NCI-H460 (cell line): Measurements from ENCODE around the gene MSN. TPM values are rescaled to one million over a fixed set of nuclear protein-coding genes. Genes with fewer than 3 reads are reported as not detected.

Experiments
- DNase-seq: peaks from one replicate; pipeline ENCODE4 v3.0.0-alpha.2; 2016; ENCODE audit warnings: low read depth; ENCODE audit errors: extremely low read depth
- total RNA-seq: library from RNA; depleted of rRNA; stranded (reverse); fragments of >200 nt; shearing (Covaris generic); gene quantifications from 2 replicates; pipeline ENCODE4 v1.2.3, GENCODE V29; 2014; rRNA removed

The MSN gene
- total RNA-seq, 1 experiment from 2014 or later, result 251 TPM

DNA sequence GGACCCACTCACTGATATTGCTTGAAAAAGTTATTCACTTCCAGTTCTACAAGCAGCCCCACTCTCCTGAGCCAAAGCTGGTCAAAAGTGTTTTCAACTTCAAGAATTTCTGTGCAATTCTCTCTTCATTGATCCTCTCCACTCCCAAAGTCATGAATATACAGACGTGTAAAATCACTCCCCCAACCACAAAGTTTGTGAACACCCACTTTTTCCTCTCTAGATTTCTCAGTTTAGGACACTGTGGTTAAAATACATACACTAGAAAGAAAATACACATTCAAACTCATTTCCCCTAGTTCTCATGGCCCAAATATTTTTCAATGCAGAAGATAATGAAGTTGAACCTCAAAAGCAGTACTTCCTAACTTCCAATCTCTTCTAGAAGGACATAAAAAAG lies 116.3 kb downstream of the MSN start:
- no peak for DNase-seq

Other genes starting within 250 kb of the MSN start
- 45.4 and 48.7 TPM in 2 replicates for gene LAS1L, start 132.9 kb upstream of the MSN start, total RNA-seq